HepG2 (cell line): ENCODE data around the gene CS. TPM values are rescaled to one million over a fixed set of nuclear protein-coding genes. Genes with fewer than 3 reads are reported as not detected.

Experiments used
- ATAC-seq: fragments of 200-7000 bp; cut with Tn5 transposase; 3 replicates; pipeline ENCODE4 v1.9.1; 2020; ENCODE audit warnings: mild to moderate bottlenecking, moderate library complexity
- BruUV-seq: library from RNA; stranded (reverse); fragments of 400-500 nt; replicated peaks from 2 replicates; lab custom pipeline; 2021; lab: Mats Ljungman, UMichigan
- CTCF ChIA-PET: fragments of 300-600 bp; formaldehyde crosslinking; extraction: SDS; loops from one replicate; lab custom pipeline; 2021; ENCODE audit warnings: low total read pairs, inconsistent platforms, low intra/inter-chr PET ratio; lab: Yijun Ruan, JAX
- POLR2A ChIA-PET: fragments of 350-600 bp; sonication (Branson Sonifier 250); formaldehyde crosslinking; loops from one replicate; lab custom pipeline; 2020; ENCODE audit warnings: antibody characterized with exemption, inconsistent platforms; lab: Yijun Ruan, JAX
- DNase-seq: peaks from one replicate; pipeline ENCODE4 v3.0.0-alpha.2; 2015; ENCODE audit warnings: low spot score
- FAIRE-seq: peaks from 3 replicates; lab custom pipeline; 2011; peaks lifted over from hg19 to GRCh38; lab: Jason Lieb, UNC
- H2AFZ ChIP-seq: one replicate; pipeline ENCODE4 v1.6.1; 2011; ENCODE audit warnings: low read length, inconsistent platforms
- H3K27ac ChIP-seq: fragments of 300-600 bp; 3 replicates; pipeline ENCODE4 v1.8.0; 2011; ENCODE audit warnings: mixed run types, mild to moderate bottlenecking, mixed read lengths, low read length, inconsistent platforms; ENCODE audit not compliant: insufficient read depth; ENCODE audit errors: extremely low read length
- H3K27me3 ChIP-seq, 2 experiments: fragments of 200-600 bp in 1 of 2; 2 replicates in 1 of 2; 3 replicates in 1 of 2; pipeline versions ENCODE4 v1.6.0 to v1.8.0; 2011; ENCODE audit warnings: low read length in 2 of 2, mild to moderate bottlenecking in 2 of 2, moderate library complexity in 2 of 2, inconsistent platforms in 1 of 2; ENCODE audit not compliant: insufficient read depth in 2 of 2, control insufficient read depth in 1 of 2
- H3K36me3 ChIP-seq, 2 experiments: fragments of 200-600 bp in 1 of 2; replicated peaks in 1 of 2; 2 replicates in 1 of 2; 3 replicates in 1 of 2; pipeline versions ENCODE4 v1.5.1 to v1.8.0; 2011; ENCODE audit warnings: low read length in 2 of 2, inconsistent platforms in 1 of 2; ENCODE audit not compliant: insufficient read depth in 2 of 2, control insufficient read depth in 1 of 2
- H3K4me1 ChIP-seq: 2 replicates; pipeline ENCODE4 v1.5.1; 2012; ENCODE audit warnings: low read length, inconsistent platforms; ENCODE audit not compliant: insufficient read depth
- H3K4me2 ChIP-seq: 2 replicates; pipeline ENCODE4 v1.6.0; 2011; ENCODE audit warnings: low read depth, low read length, inconsistent platforms
- H3K4me3 ChIP-seq, 3 experiments: fragments of 200-600 bp in 1 of 3; sonication (generic), shearing (Covaris generic) in 1 of 3; replicated peaks in 1 of 3; 2 replicates each; pipeline ENCODE4 v1.5.1; 2011 to 2016; ENCODE audit warnings: low read length in 3 of 3, inconsistent platforms in 2 of 3, low read depth in 2 of 3, mild to moderate bottlenecking in 2 of 3, control low read depth in 1 of 3, mixed read lengths in 1 of 3; ENCODE audit not compliant: insufficient read depth in 1 of 3
- H3K79me2 ChIP-seq: one replicate; pipeline ENCODE4 v1.6.1; 2011; ENCODE audit warnings: low read length, inconsistent platforms; ENCODE audit not compliant: insufficient read depth
- H3K9ac ChIP-seq: 2 replicates; pipeline ENCODE4 v1.6.0; 2011; ENCODE audit warnings: mild to moderate bottlenecking, low read depth, low read length, inconsistent platforms; ENCODE audit not compliant: insufficient read depth
- H3K9me3 ChIP-seq: 2 replicates; pipeline ENCODE4 v1.5.1; 2012; ENCODE audit warnings: mild to moderate bottlenecking, low read length
- H4K20me1 ChIP-seq: 2 replicates; pipeline ENCODE4 v1.6.0; 2011; ENCODE audit warnings: inconsistent platforms, mild to moderate bottlenecking, low read length, moderate library complexity; ENCODE audit not compliant: insufficient read depth
- BCL6 ChIP-seq: IDR thresholded peaks from 2 replicates; pipeline ENCODE4 v1.6.1; 2016; ENCODE audit warnings: missing genetic modification reagents, missing compliant biosample characterization
- CAMTA2 ChIP-seq: sonication (generic); formaldehyde crosslinking; IDR thresholded peaks from 2 replicates; pipeline ENCODE4 v1.4.0; 2020; ENCODE audit warnings: mild to moderate bottlenecking, missing genetic modification reagents, borderline replicate concordance
- GATAD2A ChIP-seq: IDR thresholded peaks from 2 replicates; pipeline ENCODE4 v1.6.1; 2016
- MTF2 ChIP-seq: sonication (generic); formaldehyde crosslinking; IDR thresholded peaks from 2 replicates; pipeline ENCODE4 v1.5.0; 2020; ENCODE audit warnings: missing genetic modification reagents, borderline replicate concordance
- NR2F1 ChIP-seq, 2 experiments: fragments of 450-650 bp in 1 of 2; formaldehyde crosslinking in 1 of 2; IDR thresholded peaks; 2 replicates each; pipeline versions ENCODE4 v1.5.0 to v1.6.1; 2016 to 2020; ENCODE audit warnings: mild to moderate bottlenecking in 1 of 2, missing compliant biosample characterization in 1 of 2, missing genetic modification reagents in 1 of 2, moderate library complexity in 1 of 2
- ZBTB7B ChIP-seq: sonication (generic); formaldehyde crosslinking; IDR thresholded peaks from 2 replicates; pipeline ENCODE4 v1.4.0; 2020; ENCODE audit warnings: missing genetic modification reagents
- ZNF263 ChIP-seq: sonication (generic); formaldehyde crosslinking; IDR thresholded peaks from 2 replicates; pipeline ENCODE4 v1.4.0; 2020; ENCODE audit warnings: missing genetic modification reagents
- ZNF557 ChIP-seq: sonication (generic); formaldehyde crosslinking; IDR thresholded peaks from 2 replicates; pipeline ENCODE4 v1.4.0; 2020; ENCODE audit warnings: missing genetic modification reagents
- WGBS: methylation state at CpG from one replicate; pipeline ENCODE4 v1.1.6; 2017; ENCODE audit warnings: low lambda C conversion rate; 5-methylcytosine and 5-hydroxymethylcytosine counted together
- in situ Hi-C: cut with HindIII; loops from 2 replicates; pipeline ENCODE4 v1.10.0; 2017; ENCODE audit warnings: low pct_unique_long_range_greater_than_20kb; ENCODE audit not compliant: extremely low pct_ligation_motif_present
- intact Hi-C: fragments of 100-400 bp; cut with micrococcal nuclease; formaldehyde crosslinking; loops from one replicate; pipeline ENCODE4 v1.10.0; 2022; ENCODE audit not compliant: unreplicated experiment
- polyA plus RNA-seq, 8 experiments: library from polyadenylated mRNA; depleted of rRNA in 3 of 8; stranded (reverse) in 7 of 8; unstranded in 1 of 8; fragments of >200 nt; fragmentation: Illumina TruSeq in 4 of 8; extraction: Trizol in 4 of 8; gene quantifications; 2 replicates each; pipeline versions ENCODE4 v1.2.1 to v1.2.3, GENCODE V29; 2011 to 2016; ENCODE audit warnings: low read depth in 4 of 8, missing spikeins in 1 of 8, mixed read lengths in 1 of 8; ENCODE audit not compliant: insufficient read depth in 1 of 8
- total RNA-seq, 5 experiments: library from RNA; depleted of rRNA; stranded (reverse); fragments of >200 nt; fragmentation: Illumina TruSeq; extraction: Trizol; gene quantifications; 2 replicates each; pipeline ENCODE4 v1.2.3, GENCODE V29; 2016; ENCODE audit warnings: low read depth in 1 of 5
- TF ChIP-seq, protein P1 (sequence below): sonication (generic); formaldehyde crosslinking; IDR thresholded peaks from 2 replicates; pipeline ENCODE4 v1.5.0; 2020; ENCODE audit warnings: missing genetic modification reagents
- TF ChIP-seq, protein P2 (sequence below): sonication (generic); formaldehyde crosslinking; IDR thresholded peaks from 2 replicates; pipeline ENCODE4 v1.4.0; 2020; ENCODE audit warnings: missing genetic modification reagents, borderline replicate concordance
- TF ChIP-seq, protein P3 (sequence below): sonication (generic); formaldehyde crosslinking; IDR thresholded peaks from 2 replicates; pipeline ENCODE4 v1.4.0; 2020; ENCODE audit warnings: missing genetic modification reagents, borderline replicate concordance
- TF ChIP-seq, protein P4 (sequence below): sonication (generic); formaldehyde crosslinking; IDR thresholded peaks from 2 replicates; pipeline ENCODE4 v1.9.0; 2021; ENCODE audit warnings: missing genetic modification reagents, borderline replicate concordance
- TF ChIP-seq, protein P5 (sequence below): sonication (generic); formaldehyde crosslinking; IDR thresholded peaks from 2 replicates; pipeline ENCODE4 v1.4.0; 2020; ENCODE audit warnings: missing genetic modification reagents

CS gene
- total and polyA plus RNA-seq, 2 of the 13 experiments (the other 11 are each of a cell fraction or from before 2014, with no cell fraction given), result 173 to 175 TPM

DNA sequence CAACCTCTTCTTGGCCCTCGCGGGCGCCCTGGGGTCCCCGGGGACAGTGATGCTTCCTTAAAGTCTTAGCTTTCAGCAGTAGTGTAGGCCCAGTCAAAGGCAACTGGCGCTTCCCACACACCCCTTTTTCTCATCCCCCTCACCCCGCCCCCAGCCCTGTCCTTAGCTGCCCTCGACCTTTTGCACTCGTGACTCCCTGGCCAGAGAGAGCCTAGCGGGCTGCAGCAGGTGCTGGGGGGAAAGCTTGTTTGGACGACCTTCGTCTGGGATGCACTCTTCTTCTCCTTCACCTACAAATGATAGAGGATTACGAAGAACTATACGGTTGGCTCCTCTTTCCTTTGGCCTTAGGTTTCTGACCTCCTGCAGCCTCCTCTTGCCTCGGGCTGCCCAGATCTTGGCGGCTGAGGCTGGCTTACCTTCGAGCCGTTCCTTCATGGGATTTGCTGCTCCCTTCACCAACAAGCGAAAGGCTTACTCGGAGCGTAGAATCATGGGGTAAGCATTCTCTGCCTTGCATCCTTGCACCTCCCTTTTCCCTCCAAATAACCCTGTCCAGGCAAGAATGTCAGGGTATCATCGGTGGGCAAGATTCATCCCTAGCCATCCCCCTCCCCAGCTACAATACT lies 32.6 kb downstream of the CS start:
- peak; percentile 60 for ATAC-seq
- in situ Hi-C loops, result no loop called here
- Histone ChIP-seq H3K9me3 (no peaks in the 10 kb centered on the region), H3K27ac (peak overlapping the region; percentile 82), H3K4me2 (peak overlapping the region; percentile 99), H4K20me1 (no peaks in the 10 kb centered on the region), H3K36me3 (peaks cover 6 to 14% of the 10 kb centered on the region in 2 experiments; a peak in 3 of 5 replicates), H3K4me1 (peaks cover 15% of the 10 kb centered on the region), H3K79me2 (no peaks in the 10 kb centered on the region), H3K27me3 (no peaks in the 10 kb centered on the region; a peak in 1 of 5 replicates), H3K4me3 (peak overlapping the region; percentile 54 to 91 (median 83); a peak in 5 of 6 replicates), H2AFZ (no peak overlapping the region), H3K9ac (peak overlapping the region; percentile 69)
- no TSS peak for BruUV-seq
- POLR2A ChIA-PET, result interaction anchor here (0.6 to 3.7 kb wide), 23 partner anchors 8 to 203 kb away, joined by 3 to 47 read pairs (median 5); partner anchors contain the start of genes ANKRD52, CNPY2, CS and IL23A
- intact Hi-C loops, result loop anchor here (2.0 kb wide), 2 partner anchors 19 to 75 kb away; no protein-coding TSS in a partner anchor
- 22% methylated on average over 15 of the region's 21 CpGs for WGBS
- peak; percentile 44 for DNase-seq
- FAIRE-seq, result peak; percentile 65
- CTCF ChIA-PET, result interaction anchor here (1.4 kb wide), 1 partner anchor 9 kb away, joined by 6 read pairs; the partner anchor contains the start of gene ANKRD52
- TF ChIP-seq, protein P1, sequence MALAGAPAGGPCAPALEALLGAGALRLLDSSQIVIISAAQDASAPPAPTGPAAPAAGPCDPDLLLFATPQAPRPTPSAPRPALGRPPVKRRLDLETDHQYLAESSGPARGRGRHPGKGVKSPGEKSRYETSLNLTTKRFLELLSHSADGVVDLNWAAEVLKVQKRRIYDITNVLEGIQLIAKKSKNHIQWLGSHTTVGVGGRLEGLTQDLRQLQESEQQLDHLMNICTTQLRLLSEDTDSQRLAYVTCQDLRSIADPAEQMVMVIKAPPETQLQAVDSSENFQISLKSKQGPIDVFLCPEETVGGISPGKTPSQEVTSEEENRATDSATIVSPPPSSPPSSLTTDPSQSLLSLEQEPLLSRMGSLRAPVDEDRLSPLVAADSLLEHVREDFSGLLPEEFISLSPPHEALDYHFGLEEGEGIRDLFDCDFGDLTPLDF (CRISPR knock-in tag), result no peak
- TF ChIP-seq CAMTA2 (CRISPR knock-in tag) (0 out of 2 replicates have a peak, but pooled peaks have one; percentile 39), ZBTB7B (CRISPR knock-in tag) (0 out of 2 replicates have a peak, but pooled peaks have one; percentile 9), MTF2 (CRISPR knock-in tag) (0 out of 2 replicates have a peak, but pooled peaks have one; percentile 6), NR2F1 (CRISPR knock-in tag; IDR thresholded peaks at IDR 0.05) (peak; percentile 69 to 87; a peak in 2 of 4 replicates), GATAD2A (CRISPR knock-in tag) (0 out of 2 replicates have a peak, but pooled peaks have one; percentile 19), ZNF263 (CRISPR knock-in tag) (0 out of 2 replicates have a peak, but pooled peaks have one; percentile 69), BCL6 (CRISPR knock-in tag) (peak; percentile 22; the same call in 1 of the 2 replicates), ZNF557 (CRISPR knock-in tag) (no peak)
- TF ChIP-seq, protein P2, sequence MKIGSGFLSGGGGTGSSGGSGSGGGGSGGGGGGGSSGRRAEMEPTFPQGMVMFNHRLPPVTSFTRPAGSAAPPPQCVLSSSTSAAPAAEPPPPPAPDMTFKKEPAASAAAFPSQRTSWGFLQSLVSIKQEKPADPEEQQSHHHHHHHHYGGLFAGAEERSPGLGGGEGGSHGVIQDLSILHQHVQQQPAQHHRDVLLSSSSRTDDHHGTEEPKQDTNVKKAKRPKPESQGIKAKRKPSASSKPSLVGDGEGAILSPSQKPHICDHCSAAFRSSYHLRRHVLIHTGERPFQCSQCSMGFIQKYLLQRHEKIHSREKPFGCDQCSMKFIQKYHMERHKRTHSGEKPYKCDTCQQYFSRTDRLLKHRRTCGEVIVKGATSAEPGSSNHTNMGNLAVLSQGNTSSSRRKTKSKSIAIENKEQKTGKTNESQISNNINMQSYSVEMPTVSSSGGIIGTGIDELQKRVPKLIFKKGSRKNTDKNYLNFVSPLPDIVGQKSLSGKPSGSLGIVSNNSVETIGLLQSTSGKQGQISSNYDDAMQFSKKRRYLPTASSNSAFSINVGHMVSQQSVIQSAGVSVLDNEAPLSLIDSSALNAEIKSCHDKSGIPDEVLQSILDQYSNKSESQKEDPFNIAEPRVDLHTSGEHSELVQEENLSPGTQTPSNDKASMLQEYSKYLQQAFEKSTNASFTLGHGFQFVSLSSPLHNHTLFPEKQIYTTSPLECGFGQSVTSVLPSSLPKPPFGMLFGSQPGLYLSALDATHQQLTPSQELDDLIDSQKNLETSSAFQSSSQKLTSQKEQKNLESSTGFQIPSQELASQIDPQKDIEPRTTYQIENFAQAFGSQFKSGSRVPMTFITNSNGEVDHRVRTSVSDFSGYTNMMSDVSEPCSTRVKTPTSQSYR (CRISPR knock-in tag), result peak; percentile 73; the same call in 1 of the 2 replicates
- TF ChIP-seq, protein P3, sequence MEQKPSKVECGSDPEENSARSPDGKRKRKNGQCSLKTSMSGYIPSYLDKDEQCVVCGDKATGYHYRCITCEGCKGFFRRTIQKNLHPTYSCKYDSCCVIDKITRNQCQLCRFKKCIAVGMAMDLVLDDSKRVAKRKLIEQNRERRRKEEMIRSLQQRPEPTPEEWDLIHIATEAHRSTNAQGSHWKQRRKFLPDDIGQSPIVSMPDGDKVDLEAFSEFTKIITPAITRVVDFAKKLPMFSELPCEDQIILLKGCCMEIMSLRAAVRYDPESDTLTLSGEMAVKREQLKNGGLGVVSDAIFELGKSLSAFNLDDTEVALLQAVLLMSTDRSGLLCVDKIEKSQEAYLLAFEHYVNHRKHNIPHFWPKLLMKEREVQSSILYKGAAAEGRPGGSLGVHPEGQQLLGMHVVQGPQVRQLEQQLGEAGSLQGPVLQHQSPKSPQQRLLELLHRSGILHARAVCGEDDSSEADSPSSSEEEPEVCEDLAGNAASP (CRISPR knock-in tag), result peak; percentile 99
- TF ChIP-seq, protein P4, sequence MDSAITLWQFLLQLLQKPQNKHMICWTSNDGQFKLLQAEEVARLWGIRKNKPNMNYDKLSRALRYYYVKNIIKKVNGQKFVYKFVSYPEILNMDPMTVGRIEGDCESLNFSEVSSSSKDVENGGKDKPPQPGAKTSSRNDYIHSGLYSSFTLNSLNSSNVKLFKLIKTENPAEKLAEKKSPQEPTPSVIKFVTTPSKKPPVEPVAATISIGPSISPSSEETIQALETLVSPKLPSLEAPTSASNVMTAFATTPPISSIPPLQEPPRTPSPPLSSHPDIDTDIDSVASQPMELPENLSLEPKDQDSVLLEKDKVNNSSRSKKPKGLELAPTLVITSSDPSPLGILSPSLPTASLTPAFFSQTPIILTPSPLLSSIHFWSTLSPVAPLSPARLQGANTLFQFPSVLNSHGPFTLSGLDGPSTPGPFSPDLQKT, result no peak
- TF ChIP-seq, protein P5, sequence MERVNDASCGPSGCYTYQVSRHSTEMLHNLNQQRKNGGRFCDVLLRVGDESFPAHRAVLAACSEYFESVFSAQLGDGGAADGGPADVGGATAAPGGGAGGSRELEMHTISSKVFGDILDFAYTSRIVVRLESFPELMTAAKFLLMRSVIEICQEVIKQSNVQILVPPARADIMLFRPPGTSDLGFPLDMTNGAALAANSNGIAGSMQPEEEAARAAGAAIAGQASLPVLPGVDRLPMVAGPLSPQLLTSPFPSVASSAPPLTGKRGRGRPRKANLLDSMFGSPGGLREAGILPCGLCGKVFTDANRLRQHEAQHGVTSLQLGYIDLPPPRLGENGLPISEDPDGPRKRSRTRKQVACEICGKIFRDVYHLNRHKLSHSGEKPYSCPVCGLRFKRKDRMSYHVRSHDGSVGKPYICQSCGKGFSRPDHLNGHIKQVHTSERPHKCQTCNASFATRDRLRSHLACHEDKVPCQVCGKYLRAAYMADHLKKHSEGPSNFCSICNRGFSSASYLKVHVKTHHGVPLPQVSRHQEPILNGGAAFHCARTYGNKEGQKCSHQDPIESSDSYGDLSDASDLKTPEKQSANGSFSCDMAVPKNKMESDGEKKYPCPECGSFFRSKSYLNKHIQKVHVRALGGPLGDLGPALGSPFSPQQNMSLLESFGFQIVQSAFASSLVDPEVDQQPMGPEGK (CRISPR knock-in tag), result peak; percentile 42; the same call in 1 of the 2 replicates
